IPS DF 4.7 (cell line): Measurements from ENCODE around the gene SLC26A9.

Experiments
- DNase-seq: peaks from one replicate; pipeline ENCODE4 v3.0.0-alpha.2; 2013; ENCODE audit warnings: low spot score; ENCODE audit errors: extremely low read depth

SLC26A9 gene

GRCh38 chr1:205973377-205974232 lies 30.3 kb upstream of the SLC26A9 start:
- no peak for DNase-seq

DNA sequence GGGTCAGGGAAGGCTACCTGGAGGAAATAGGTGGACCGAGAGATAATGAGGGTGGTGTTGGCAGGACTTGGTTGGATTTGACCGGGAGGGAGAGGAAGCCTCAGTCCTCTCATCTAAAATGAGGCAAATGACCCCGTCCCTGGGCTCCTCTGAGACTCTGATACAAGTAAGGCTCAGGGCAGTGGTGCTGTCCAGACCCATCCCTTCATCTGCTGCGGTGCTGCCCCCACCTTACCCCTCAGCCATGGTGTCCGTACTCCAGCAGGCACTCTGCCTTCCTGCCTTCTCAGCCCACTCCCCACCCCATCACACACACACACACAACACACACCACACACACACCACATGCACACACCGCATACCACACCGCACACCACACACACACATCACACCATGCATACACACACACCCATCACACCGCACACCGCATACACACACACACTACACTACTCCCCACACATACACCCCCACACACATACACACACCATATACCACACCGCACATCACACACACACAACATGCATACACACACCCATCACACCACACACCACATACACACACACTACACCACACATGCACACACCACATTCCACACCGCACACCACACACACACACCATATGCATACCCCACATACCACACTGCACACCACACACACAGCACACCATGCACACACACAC lies 29.4 kb upstream of the SLC26A9 start:
- no peak for DNase-seq

DNA sequence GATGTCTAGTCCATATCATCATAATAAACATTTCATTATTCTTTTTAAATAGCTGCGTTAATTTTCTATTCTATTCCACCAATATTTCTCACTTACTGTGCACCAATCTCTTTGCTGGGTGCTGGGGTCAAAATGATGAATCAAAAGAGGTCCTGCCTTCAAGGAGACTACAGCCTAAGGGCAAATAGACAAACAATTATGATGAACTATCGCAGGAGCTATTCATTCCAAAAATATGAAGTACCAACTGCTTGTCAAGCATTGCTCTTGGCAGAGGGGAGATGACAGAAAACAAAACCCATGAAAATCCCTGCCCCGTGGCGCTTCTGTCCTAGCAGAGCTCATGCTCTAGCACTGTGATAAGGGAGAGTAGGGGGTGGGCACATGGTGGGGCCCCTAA lies 28.8 kb upstream of the SLC26A9 start:
- no peak for DNase-seq

- DNase-seq: no peak
These were observed 27.8 kb upstream of the SLC26A9 start for GRCh38 chr1:205971082-205971481.

- no peak for DNase-seq
These were observed 27.2 kb upstream of the SLC26A9 start for GRCh38 chr1:205970486-205970885.

DNA sequence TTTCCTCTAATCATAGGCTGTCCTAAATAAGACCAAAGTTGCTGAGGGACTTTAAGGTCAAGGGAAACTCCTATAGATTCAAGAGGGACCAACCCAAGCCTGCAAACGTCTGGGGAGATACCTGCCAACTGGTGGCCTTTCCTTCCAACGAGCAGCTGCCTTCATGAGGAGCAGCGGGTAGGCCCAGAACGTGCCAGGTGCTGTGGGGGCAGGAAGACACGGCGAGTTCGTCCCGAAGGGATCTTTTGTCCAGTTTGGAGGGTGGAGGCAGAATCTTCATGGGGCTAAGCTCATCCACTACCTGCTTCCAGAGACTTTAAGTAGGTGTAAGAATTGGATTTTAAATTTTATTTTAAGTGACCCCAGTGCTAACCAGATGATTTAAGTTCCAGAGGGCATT lies 26.0 kb upstream of the SLC26A9 start:
- no peak for DNase-seq

DNA sequence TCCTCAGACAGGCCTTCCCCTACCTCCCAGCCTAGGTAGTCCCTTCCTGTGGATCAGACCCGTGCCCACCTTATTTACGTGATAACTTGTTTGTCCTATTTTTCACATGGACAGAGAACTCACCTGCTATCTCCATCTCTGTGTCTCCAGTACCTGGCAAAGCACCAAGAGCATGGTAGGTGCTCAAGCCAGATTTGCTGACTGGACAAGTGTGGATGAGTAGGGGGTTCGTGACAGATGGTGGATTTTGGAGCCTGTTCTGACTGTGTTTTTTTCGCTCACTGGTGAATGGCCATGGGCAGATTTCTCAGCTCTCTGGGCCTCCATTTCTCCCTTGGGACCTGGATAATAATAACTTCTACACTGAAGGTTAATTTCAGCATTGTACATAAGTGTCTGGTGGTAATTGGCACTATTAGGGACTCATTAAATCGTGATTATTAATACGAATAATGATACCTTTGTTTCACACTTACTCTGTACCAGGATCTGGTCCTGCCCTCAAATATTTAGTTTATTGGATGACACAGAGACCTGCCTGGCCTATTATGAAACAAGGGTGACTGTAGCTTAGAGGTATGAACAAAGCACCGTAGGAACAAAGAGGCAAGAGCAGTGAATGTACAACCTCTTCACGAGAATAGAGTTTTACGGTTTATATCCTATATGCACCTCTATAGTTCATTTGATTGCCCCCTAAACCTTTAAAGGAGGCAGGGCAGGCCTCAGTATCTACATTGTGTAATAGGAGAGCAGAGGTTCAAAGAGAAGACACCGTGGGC lies 24.5 kb upstream of the SLC26A9 start:
- DNase-seq: no peak

DNA sequence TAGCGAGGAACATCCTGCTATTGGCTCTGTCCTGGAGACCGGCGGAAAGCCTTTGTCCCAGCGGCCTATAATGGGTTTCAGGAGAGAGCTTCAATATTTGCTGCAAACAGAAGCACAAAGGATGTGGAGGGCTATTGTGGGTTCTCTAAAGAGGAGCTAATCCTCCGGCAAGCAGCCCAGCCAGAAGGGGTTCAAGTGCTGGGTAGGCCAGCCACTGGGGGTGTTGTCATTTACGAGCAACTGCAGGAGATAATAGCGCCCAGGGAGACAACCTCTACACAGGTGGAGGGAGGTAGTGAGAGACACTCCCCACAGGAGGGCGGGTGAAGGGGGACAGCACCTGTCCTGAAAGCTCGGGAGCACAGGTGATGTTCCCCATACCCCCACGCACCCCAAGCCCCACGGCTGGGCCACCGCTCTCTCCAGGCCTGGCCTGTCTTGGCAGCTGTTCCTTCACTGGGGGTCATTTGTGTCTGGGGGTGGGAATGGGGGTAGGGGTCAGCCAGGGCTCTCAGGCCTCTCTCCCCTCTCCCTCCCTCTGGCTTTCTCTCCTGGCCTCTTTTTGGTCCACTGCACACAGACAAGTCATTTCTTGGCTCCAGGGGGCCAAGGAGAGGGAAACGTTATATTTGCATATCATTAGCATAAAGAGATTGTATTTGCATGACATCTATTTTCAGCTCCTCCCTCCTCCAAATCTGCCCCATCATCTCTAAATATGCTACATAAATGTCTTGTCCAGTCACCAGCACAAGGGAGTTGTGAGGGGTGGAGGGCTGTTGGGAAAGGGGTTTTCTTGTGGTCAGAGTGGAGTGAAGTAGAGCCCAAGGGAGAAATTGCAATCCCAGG lies 22.0 kb upstream of the SLC26A9 start:
- DNase-seq: no peak

- no peak for DNase-seq
These were observed 20.3 kb upstream of the SLC26A9 start for GRCh38 chr1:205963352-205964155.

DNA sequence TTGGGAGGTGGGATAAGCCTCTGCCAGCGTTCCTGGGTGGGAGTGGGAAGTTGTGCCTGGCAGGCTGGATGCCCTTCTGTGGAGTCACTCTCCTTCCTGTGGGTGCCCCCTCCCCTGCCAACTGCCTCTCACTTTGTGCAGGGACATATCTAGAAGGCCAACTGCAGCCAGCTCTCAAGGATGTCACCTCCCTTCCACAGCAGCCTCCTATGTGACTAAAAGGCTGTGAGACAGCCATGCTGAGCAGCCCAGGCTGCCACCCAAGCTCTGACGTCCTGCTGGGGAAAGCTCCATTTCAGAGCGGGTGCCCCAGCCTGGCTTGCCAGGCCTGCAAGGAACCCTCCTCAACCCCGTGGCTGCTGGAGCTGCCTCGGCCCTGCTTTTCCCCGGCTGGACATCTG lies 19.6 kb upstream of the SLC26A9 start:
- no peak for DNase-seq

DNA sequence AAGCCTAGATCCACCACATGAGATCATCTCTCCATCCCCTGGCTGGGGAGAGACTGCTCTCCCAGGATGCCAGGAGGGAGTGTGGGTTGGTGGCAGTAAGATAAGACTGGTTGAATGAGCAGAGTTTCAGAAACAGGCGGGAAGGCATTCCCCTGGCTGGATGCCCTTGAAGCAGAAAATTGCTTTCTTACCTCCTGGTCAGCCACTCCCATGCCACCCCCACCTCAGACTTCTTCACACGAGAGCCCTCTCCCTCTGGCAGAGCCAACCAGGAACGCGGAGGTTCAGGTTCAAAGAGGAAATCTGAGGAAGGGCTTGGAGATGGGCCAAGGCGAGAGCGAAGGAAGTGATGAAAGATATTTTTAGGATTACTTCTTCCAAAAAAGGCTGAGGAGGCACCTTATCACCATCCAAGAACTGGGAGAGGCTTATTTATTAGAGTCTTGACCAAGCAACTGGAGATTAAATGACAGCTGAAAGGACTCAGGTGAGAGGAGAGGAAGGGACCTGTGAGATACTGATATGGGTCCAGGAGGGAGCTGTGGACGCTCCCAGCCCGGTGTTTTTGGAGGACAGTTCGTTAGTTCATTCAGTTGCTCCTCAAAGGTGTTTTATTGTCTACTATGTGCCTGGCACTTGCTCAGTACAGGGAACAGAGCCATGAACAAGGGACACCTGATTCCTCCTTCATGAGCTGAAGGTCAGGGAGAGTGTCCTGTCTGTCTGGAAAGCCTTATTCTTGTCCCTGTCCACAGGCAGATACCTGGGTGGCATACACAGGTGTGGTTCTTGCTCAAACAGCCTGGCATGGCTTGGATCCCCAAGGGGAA lies 18.9 kb upstream of the SLC26A9 start:
- no peak for DNase-seq

GRCh38 chr1:205961405-205961804 lies 18.1 kb upstream of the SLC26A9 start:
- DNase-seq: no peak

DNA sequence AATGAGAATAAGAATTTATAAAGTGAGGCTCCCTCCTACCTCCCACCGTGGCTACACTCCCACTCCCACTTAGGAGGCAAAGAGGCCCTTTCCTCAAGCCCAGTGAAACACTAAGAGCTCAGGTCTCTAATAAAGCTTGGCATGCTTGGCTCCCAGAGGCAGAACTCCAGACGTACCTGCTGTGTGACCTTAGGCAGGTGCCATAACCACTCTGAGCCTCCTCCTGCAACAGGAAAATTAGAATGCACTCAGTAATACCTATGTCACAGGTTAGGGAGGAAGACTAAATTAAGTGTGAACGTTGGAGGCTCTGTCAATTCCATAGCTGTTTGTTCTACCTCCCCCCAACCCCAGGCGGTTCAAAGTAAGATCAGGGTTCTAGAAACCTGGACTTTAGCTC lies 16.5 kb upstream of the SLC26A9 start:
- DNase-seq: no peak

DNA sequence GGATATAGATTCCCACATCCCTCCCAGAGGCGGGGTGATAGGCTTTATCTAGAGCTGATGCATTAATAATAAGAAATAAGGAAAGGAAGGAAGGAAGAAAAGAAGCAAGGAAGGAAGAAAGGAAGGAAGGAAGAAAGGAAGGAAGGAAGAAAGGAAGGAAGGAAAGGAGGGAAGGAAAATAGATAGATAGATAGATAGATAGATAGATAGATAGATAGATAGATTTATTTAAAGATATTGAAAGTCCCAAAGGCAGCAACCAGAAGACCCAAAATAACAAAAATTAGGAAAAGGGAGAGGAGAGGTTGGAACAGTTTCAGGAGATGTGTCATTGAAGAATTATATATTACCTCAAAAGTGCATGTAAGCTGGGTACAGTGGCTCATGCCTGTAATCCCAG lies 12.2 kb upstream of the SLC26A9 start:
- DNase-seq: no peak

GRCh38 chr1:205954819-205955404 lies 11.7 kb upstream of the SLC26A9 start:
- no peak for DNase-seq

DNA sequence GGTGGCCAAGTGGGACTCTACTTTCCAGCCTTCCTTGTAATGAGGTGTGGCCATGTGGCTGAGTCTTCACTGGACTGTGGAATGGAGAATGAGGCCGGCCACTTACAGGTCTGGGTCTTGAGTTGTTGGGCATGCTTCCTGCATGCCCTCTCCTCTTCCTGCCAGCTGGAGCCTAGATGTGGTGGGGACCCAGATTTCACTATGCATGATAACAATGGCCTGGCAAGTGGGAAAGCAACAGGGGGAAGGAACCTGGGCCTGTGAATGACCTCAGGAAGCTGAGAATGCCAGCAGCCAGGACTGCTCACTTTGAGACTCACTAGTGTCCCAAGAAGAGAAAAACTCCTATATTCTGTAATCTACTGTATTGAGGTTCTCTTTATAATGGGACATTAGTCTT lies 8.5 kb upstream of the SLC26A9 start:
- no peak for DNase-seq

- no peak for DNase-seq
These were observed 7.7 kb upstream of the SLC26A9 start for GRCh38 chr1:205950826-205951549.

GRCh38 chr1:205950280-205950679 lies 7.0 kb upstream of the SLC26A9 start:
- no peak for DNase-seq
